NCI-H146 (cell line): ENCODE results near the gene KLK1.

Experiments
- DNase-seq: peaks from one replicate; lab custom pipeline; 2025; lab: John Stamatoyannopoulos, UW

The KLK1 gene

DNA sequence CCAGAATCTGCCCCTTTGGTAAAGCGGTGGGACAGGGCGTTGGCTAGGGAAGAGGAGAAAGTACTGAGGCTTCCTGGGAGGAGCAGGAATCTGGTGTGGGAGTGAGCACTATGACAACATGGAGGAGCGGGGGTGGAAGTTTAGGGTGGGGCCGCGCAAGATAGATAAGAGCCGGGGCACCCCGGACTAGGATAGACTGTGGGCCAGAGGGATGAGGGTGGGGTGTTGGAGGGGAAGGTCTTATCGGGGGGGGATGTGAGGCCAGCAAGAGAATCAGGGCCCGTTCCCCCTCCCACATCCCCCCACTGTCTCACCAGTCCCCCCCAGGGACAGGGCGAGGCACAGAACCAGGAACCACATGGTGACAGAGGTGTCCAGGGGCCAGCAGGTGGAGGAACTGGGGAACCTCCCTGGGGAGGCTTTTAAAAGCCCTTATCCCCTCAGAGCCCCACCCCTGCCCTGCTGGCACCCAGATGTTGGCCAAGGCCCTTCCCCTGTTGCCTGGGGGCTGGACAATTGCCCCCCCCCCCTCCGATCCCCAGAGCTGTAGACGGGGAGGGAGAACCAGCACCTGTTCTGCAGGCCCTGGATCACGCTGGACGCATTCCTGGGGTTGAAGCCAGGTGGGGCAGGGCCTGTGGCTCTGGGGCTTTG, at the start of gene KLK1:
Gene KLK1 (minus strand): TSS at position 399 of the 654 bp plus-strand sequence. CDS start 39 bp downstream, at position 360.
- DNase-seq, result no peak

DNA sequence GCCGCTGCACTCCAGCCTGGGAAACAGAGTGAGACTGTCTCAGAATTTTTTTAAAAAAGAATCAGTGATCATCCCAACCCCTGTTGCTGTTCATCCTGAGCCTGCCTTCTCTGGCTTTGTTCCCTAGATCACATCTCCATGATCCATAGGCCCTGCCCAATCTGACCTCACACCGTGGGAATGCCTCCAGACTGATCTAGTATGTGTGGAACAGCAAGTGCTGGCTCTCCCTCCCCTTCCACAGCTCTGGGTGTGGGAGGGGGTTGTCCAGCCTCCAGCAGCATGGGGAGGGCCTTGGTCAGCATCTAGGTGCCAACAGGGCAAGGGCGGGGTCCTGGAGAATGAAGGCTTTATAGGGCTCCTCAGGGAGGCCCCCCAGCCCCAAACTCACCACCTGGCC, 49.5 kb upstream of the KLK1 start, which contains the start of gene KLK2:
Gene KLK2 (plus strand): TSS at position 384 of the 400 bp plus-strand sequence. CDS start 35 bp downstream, outside the sequence.
- no peak for DNase-seq

DNA sequence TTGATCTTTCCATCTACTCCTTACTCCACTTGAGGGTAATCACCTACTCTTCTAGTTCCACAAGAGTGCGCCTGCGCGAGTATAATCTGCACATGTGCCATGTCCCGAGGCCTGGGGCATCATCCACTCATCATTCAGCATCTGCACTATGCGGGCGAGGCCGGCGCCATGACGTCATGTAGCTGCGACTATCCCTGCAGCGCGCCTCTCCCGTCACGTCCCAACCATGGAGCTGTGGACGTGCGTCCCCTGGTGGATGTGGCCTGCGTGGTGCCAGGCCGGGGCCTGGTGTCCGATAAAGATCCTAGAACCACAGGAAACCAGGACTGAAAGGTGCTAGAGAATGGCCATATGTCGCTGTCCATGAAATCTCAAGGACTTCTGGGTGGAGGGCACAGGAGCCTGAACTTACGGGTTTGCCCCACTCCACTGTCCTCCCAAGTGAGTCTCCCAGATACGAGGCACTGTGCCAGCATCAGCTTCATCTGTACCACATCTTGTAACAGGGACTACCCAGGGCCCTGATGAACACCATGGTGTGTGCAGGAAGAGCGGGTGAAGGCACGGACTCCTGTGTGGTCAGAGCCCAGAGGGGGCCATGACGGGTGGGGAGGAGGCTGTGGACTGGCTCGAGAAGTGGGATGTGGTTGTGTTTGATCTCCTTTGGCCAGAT, 47.0 kb upstream of the KLK1 start:
- peak; percentile 88 for DNase-seq

DNA sequence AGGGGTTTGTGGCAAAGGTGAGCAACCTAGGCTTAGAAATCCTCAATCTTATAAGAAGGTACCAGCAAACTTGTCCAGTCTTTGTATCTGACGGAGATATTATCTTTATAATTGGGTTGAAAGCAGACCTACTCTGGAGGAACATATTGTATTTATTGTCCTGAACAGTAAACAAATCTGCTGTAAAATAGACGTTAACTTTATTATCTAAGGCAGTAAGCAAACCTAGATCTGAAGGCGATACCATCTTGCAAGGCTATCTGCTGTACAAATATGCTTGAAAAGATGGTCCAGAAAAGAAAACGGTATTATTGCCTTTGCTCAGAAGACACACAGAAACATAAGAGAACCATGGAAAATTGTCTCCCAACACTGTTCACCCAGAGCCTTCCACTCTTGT, 45.9 kb upstream of the KLK1 start:
- DNase-seq, result no peak

DNA sequence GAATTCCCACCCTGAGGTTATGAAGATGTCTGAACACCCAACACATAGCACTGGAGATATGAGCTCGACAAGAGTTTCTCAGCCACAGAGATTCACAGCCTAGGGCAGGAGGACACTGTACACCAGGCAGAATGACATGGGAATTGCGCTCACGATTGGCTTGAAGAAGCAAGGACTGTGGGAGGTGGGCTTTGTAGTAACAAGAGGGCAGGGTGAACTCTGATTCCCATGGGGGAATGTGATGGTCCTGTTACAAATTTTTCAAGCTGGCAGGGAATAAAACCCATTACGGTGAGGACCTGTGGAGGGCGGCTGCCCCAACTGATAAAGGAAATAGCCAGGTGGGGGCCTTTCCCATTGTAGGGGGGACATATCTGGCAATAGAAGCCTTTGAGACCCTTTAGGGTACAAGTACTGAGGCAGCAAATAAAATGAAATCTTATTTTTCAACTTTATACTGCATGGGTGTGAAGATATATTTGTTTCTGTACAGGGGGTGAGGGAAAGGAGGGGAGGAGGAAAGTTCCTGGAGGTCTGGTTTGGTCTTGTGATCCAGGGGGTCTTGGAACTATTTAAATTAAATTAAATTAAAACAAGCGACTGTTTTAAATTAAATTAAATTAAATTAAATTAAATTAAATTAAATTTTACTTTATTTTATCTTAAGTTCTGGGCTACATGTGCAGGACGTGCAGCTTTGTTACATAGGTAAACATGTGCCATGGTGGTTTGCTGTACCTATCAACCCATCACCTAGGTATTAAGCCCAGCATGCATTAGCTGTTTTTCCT, 38.1 kb upstream of the KLK1 start:
- no peak for DNase-seq

DNA sequence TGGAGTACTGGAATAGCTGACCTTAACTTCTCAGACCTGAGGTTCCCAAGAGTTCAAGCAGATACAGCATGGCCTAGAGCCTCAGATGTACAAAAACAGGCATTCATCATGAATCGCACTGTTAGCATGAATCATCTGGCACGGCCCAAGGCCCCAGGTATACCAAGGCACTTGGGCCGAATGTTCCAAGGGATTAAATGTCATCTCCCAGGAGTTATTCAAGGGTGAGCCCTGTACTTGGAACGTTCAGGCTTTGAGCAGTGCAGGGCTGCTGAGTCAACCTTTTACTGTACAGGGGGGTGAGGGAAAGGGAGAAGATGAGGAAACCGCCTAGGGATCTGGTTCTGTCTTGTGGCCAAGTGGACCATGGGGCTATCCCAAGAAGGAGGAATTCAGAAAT, 37.4 kb upstream of the KLK1 start:
- no peak for DNase-seq

DNA sequence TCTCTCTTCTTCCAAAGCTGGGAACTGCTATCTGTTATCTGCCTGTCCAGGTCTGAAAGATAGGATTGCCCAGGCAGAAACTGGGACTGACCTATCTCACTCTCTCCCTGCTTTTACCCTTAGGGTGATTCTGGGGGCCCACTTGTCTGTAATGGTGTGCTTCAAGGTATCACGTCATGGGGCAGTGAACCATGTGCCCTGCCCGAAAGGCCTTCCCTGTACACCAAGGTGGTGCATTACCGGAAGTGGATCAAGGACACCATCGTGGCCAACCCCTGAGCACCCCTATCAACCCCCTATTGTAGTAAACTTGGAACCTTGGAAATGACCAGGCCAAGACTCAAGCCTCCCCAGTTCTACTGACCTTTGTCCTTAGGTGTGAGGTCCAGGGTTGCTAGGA, 36.3 kb upstream of the KLK1 start:
- DNase-seq, result no peak

DNA sequence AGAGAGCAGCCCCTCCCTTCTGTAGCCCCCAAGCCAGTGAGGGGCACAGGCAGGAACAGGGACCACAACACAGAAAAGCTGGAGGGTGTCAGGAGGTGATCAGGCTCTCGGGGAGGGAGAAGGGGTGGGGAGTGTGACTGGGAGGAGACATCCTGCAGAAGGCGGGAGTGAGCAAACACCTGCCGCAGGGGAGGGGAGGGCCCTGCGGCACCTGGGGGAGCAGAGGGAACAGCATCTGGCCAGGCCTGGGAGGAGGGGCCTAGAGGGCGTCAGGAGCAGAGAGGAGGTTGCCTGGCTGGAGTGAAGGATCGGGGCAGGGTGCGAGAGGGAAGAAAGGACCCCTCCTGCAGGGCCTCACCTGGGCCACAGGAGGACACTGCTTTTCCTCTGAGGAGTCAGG, 35.3 kb upstream of the KLK1 start:
- DNase-seq, result peak; percentile 98

DNA sequence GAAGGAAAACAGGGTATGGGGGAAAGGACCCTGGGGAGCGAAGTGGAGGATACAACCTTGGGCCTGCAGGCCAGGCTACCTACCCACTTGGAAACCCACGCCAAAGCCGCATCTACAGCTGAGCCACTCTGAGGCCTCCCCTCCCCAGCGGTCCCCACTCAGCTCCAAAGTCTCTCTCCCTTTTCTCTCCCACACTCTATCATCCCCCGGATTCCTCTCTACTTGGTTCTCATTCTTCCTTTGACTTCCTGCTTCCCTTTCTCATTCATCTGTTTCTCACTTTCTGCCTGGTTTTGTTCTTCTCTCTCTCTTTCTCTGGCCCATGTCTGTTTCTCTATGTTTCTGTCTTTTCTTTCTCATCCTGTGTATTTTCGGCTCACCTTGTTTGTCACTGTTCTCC, 33.8 kb upstream of the KLK1 start:
- DNase-seq, result no peak

DNA sequence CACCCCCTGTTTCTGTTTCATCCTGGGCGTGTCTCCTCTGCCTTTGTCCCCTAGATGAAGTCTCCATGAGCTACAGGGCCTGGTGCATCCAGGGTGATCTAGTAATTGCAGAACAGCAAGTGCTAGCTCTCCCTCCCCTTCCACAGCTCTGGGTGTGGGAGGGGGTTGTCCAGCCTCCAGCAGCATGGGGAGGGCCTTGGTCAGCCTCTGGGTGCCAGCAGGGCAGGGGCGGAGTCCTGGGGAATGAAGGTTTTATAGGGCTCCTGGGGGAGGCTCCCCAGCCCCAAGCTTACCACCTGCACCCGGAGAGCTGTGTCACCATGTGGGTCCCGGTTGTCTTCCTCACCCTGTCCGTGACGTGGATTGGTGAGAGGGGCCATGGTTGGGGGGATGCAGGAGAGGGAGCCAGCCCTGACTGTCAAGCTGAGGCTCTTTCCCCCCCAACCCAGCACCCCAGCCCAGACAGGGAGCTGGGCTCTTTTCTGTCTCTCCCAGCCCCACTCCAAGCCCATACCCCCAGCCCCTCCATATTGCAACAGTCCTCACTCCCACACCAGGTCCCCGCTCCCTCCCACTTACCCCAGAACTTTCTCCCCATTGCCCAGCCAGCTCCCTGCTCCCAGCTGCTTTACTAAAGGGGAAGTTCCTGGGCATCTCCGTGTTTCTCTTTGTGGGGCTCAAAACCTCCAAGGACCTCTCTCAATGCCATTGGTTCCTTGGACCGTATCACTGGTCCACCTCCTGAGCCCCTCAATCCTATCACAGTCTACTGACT, 31.2 kb upstream of the KLK1 start, which contains the start of gene KLK3:
Gene KLK3 (plus strand): TSS at position 280 of the 775 bp plus-strand sequence. CDS start 41 bp downstream, at position 321.
- no peak for DNase-seq

DNA sequence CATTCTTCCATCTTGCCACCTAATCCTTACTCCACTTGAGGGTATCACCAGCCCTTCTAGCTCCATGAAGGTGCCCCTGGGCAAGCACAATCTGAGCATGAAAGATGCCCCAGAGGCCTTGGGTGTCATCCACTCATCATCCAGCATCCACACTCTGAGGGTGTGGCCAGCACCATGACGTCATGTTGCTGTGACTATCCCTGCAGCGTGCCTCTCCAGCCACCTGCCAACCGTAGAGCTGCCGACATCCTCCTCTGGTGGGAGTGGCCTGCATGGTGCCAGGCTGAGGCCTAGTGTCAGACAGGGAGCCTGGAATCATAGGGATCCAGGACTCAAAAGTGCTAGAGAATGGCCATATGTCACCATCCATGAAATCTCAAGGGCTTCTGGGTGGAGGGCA, 28.0 kb upstream of the KLK1 start:
- no peak for DNase-seq

DNA sequence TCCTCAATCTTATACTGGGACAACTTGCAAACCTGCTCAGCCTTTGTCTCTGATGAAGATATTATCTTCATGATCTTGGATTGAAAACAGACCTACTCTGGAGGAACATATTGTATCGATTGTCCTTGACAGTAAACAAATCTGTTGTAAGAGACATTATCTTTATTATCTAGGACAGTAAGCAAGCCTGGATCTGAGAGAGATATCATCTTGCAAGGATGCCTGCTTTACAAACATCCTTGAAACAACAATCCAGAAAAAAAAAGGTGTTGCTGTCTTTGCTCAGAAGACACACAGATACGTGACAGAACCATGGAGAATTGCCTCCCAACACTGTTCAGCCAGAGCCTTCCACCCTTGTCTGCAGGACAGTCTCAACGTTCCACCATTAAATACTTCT, 27.2 kb upstream of the KLK1 start:
- DNase-seq, result no peak

DNA sequence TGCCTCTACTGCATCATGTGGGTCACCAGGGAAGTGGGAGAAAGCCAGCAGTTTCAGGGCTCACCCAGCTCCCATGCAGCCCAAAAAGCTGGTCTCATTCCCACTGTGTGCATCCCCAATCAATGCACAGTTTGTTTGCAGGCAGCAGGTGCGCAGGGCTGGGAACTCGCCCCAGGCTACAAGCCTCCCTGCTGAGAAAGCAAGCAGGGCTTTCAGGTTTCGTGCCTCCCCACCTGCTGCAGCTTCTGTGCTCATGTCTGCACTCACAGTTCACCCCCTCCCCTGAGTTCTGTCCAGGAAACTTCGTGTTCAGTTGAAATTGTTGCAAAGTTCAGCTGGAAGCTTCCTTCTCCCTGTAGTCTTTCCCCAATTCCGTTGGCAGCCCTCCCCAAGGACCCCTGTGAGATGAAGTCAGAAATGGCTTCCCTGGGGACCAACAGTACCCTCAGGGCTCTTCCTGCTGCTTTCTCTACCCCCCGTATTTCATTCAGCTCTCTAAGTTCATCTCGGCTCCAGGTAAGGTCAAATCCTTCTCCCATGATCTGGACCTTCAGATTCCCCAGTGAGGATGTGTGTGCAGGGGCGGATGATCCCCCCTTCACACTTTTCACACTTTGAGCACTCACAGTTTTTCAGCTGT, 20.8 kb upstream of the KLK1 start:
- peak; percentile 98 for DNase-seq

DNA sequence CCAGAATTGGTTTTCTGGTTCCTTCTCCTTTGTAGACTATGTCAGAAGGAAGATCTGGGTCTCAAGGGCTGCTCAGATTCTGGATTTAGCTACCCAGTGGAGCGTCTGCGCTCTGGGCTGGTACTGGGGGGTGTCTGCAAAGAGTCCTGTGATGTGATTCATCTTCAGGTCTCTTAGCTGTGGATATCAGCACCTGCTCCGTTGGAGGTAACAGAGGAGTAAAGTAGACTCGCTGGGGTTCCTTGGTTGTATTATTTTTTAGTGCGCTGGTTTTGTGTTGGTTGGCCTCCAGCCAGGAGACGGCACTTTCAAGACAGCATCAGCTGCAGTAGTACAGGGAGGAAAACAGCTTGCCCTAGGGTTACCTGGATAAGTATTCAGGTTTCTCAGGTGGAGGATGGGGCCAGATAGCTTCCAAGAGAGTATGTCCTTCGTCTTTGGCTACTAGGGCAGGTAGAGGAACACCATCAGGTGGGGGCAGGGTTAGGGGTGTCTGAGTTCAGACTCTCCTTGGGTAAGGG, 20.2 kb upstream of the KLK1 start:
- DNase-seq, result peak; percentile 88

DNA sequence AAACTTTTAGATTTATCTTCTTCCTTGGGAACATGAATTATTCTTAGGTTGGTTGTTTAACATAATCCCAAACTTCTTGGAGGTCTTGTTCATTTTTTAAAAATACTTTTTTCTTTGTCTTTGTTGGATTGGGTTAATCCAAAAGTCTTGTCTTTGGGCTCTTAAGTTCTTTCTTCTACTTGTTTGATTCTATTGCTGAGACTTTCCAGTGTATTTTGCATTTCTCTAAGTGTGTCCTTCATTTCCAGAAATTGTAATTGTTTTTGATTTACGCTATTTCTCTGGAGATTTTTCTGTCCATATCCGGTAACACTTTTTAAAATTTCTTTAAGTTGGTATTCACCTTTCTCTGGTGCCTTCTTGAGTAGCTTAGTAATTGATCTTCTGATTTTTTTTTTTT, 19.6 kb upstream of the KLK1 start:
- no peak for DNase-seq

DNA sequence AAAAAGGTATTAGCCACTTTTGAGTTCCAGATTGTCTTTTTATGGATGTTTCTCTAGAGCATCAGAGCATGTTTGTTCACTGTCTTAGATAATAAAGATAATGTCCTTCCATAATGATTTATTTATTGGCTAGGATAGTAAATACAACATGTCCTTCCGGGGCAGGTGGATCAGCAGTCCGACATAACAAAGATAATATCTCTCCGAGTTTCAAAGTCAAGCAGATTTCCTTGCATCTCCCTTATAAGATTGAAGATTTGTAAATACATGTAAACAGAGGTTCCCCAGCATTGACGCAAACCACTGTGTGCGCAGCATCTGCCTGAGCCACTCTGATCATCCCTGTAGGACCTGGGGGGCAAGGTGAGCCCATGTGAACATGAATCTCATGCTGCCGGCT, 18.5 kb upstream of the KLK1 start:
- peak; percentile 44 for DNase-seq

DNA sequence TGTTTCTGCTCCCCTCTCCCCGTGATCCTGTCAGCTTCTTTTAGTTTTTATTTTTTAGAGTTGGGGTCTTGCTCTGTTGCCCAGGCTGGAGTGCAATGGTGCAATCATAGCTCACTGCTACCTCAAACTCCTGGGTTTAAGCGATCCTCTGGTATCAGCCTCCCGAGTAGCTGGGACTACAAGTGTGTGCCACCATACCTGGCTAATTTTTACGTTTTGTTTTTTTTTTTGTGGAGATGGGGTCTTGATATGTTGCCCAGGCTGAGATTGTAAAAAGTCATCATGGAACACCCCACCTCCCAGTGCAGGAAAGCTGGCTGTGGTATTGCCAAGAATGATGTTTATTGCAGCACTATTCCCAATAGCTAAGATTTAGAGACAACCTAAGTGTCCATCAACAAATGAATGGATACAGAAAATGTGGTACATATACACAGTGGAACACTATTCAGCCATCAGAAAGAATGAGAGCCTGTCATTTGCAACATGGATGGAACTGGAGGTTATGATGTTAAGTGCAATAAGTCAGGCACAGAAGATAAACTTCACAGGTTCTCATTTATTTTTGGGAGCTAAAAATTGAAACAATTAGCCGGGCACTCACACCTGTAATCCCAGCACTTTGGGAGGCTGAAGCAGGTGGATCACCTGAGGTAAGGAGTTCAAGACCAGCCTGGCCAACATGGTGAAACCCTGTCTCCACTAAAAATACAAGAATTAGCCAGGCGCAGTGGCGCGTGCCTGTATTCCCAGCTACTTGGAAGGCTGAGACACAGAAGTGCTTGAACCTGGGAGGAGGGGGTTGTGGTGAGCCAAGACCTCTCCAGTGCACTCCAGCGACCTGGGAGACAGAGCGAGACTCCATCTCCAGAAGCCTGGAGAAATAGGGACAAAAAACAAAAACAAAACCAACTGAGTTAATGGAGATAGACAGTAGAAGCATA, 16.4 kb upstream of the KLK1 start:
- no peak for DNase-seq

DNA sequence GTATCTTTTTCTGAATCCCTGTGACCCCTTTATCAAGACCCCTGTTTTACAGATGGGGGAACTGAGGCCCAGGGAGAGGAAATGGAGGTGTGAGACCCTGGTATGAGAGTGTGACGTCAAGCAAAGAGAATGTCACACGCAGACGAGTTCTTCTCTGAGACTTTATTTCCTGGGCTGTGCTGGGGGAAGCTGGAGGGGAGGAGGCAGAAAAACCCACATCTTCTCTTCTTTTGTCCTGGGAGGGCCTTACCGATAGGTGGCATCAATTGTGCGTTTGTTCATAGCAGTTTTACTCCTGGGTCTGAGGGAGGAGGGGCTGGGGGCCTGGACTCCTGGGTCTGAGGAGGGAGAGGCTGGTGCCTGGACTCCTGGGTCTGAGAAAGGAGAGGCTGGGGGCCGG, 14.7 kb upstream of the KLK1 start:
- DNase-seq, result peak; percentile 28

DNA sequence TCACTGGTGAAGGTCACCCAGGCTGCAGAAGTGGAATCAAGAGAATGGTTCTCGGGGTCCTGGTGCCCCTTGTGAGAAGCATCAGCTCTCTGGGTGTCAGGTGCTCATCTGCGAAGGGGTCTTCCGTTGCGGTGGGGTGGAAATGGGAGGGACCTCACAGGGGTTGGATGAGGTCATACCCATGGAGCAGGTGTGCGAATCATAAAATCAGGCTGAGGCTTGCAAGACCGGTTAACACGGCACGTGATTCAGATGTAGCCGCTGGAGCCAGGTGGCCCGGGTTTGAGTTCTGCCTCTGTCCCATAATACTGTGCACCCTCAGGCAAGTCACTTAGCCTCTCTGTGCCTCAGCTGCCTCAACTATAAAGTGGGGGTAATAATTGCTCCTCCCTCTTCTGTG, 13.7 kb upstream of the KLK1 start:
- no peak for DNase-seq

DNA sequence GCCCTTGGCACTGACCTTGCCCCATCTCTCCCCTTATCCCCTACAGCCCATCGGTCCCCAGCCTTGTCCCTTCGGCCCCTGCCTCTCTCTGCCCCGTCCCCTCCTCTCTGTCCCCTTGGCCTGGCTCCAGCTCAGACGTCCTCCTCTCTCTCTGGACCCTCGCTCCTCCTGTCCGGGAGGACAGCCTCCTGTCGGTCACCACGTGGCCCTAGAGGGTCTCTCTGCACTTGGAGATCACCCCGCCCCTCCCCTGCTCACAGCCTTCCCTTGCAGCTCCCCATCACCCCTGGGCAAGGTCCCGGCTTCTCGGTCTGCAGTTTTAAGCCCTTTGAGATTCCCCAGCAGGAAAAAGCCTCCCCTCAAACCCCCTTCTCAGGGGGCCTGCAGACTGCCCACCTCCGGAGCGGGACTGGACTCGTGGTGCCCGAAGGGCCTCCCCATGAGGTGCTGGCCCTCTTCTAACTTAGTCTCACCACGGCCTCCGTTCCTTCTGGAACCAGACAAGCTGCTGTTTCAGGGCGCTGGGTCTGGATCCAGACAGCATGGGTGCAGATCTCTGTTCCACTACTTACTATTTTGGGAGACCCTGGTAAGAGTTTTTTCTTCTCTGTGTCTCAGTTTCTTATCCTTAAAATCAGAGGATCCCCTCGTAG, 13.1 kb upstream of the KLK1 start:
- DNase-seq, result no peak
